Stimulated activated CD4-positive, alpha-beta T cell treated with anti-CD3 and anti-CD28 coated beads, Interleukin-15, amount 100 ng/mL, for 48 hours (primary cell): ENCODE data around the gene NEK8.
A peak's percentile ranks its signal among the peaks of the same experiment; 100 is the strongest.
"Not testable (repeated sequence)": the region's sequence is repeated elsewhere in the genome, so short reads cannot be mapped to it uniquely, and the experiment has no call there.

Source experiments
- DNase-seq, 2 donors: peaks; one replicate each; pipeline ENCODE4 v3.0.0-alpha.2; 2020; ENCODE audit warnings: low read depth in 2 of 2

Gene NEK8

GRCh38 chr17:28725660-28726225, 2.8 kb upstream of the NEK8 start:
- DNase-seq: peak in 1 of 2 donors; percentile 50

- DNase-seq: peak in 1 of 2 donors; percentile 72
Measured at GRCh38 chr17:28726226-28726626, 2.4 kb upstream of the NEK8 start, which contains the start of gene TLCD1. TLCD1 (minus strand) TSS chr17:28726233; CDS start chr17:28726097, 136 bp downstream.

GRCh38 chr17:28726627-28727491, 1.7 kb upstream of the NEK8 start:
- DNase-seq: peak; percentile 89 to 90

- no peak for DNase-seq
Measured at GRCh38 chr17:28729950-28730330, 1.4 kb downstream of the NEK8 start.

- DNase-seq: no peak
Measured at GRCh38 chr17:28733346-28733745, 4.8 kb downstream of the NEK8 start.

GRCh38 chr17:28734712-28735241, 6.2 kb downstream of the NEK8 start:
- no peak for DNase-seq

- DNase-seq: no peak
Measured at GRCh38 chr17:28735242-28735722, 6.7 kb downstream of the NEK8 start.

- not testable (repeated sequence) for DNase-seq
Measured at GRCh38 chr17:28735913-28736769, 7.6 kb downstream of the NEK8 start.

- DNase-seq: no peak
Measured at GRCh38 chr17:28737316-28737715, 8.7 kb downstream of the NEK8 start.

- no peak for DNase-seq
Measured at GRCh38 chr17:28737770-28738679, 9.4 kb downstream of the NEK8 start.

- DNase-seq: no peak
Measured at GRCh38 chr17:28738680-28739384, 10.2 kb downstream of the NEK8 start.

GRCh38 chr17:28740406-28741357, 12.1 kb downstream of the NEK8 start:
- no peak for DNase-seq

- DNase-seq: no peak
Measured at GRCh38 chr17:28741358-28742349, 13.1 kb downstream of the NEK8 start.

GRCh38 chr17:28743243-28744103, 14.9 kb downstream of the NEK8 start, which contains the start of gene TRAF4:
TRAF4 (plus strand) TSS chr17:28744011; CDS start chr17:28744113, 102 bp downstream.
- DNase-seq: peak in 1 of 2 donors; percentile 74

GRCh38 chr17:28744104-28744971, 15.8 kb downstream of the NEK8 start:
- DNase-seq: peak in 1 of 2 donors; percentile 53
